HFFc6 (cell line): ENCODE data around the gene INTS6L. TPM values are rescaled to one million over a fixed set of nuclear protein-coding genes. Genes with fewer than 3 reads are reported as not detected.

ENCODE experiments used
- DNase-seq: peaks from one replicate; pipeline ENCODE4 v3.0.0-alpha.2; 2018
- H3K27ac Mint-ChIP-seq: 2 replicates; pipeline ENCODE4 v1.8.0; 2020; ENCODE audit warnings: mild to moderate bottlenecking, mixed read lengths
- H3K27me3 Mint-ChIP-seq: 2 replicates; pipeline ENCODE4 v1.8.0; 2021; ENCODE audit warnings: mild to moderate bottlenecking, moderate library complexity, mixed read lengths; ENCODE audit not compliant: insufficient read depth
- H3K36me3 Mint-ChIP-seq: 2 replicates; pipeline ENCODE4 v1.8.0; 2021; ENCODE audit warnings: low read depth, mixed read lengths
- H3K4me1 Mint-ChIP-seq: 2 replicates; pipeline ENCODE4 v1.8.0; 2020; ENCODE audit warnings: low read depth, mixed read lengths
- H3K4me3 Mint-ChIP-seq: 2 replicates; pipeline ENCODE4 v1.8.0; 2020; ENCODE audit warnings: mild to moderate bottlenecking, moderate library complexity, mixed read lengths
- H3K9me3 Mint-ChIP-seq: 2 replicates; pipeline ENCODE4 v1.8.0; 2020; ENCODE audit warnings: mild to moderate bottlenecking, mixed read lengths
- long read RNA-seq: library from polyadenylated mRNA; unstranded; transcript quantifications from one replicate; pipeline ENCODE4 v2.0.0, GENCODE V29; 2019
- total RNA-seq, 6 experiments: library from RNA; stranded (reverse); fragmentation: NEBNext Ultra II Directional; extraction: Animal tissue kit (Norgen Biotek cat#: 25700); gene quantifications; 2 replicates in 1 of 6; 3 replicates in 5 of 6; pipeline ENCODE4 v1.2.3, GENCODE V29; 2021
- TF ChIP-seq, protein P1 (sequence below): fragments of 200-600 bp; sonication (generic); IDR thresholded peaks from 2 replicates; pipeline ENCODE4 v1.5.0; 2021; ENCODE audit warnings: antibody characterized with exemption, mild to moderate bottlenecking

INTS6L gene, protein sequence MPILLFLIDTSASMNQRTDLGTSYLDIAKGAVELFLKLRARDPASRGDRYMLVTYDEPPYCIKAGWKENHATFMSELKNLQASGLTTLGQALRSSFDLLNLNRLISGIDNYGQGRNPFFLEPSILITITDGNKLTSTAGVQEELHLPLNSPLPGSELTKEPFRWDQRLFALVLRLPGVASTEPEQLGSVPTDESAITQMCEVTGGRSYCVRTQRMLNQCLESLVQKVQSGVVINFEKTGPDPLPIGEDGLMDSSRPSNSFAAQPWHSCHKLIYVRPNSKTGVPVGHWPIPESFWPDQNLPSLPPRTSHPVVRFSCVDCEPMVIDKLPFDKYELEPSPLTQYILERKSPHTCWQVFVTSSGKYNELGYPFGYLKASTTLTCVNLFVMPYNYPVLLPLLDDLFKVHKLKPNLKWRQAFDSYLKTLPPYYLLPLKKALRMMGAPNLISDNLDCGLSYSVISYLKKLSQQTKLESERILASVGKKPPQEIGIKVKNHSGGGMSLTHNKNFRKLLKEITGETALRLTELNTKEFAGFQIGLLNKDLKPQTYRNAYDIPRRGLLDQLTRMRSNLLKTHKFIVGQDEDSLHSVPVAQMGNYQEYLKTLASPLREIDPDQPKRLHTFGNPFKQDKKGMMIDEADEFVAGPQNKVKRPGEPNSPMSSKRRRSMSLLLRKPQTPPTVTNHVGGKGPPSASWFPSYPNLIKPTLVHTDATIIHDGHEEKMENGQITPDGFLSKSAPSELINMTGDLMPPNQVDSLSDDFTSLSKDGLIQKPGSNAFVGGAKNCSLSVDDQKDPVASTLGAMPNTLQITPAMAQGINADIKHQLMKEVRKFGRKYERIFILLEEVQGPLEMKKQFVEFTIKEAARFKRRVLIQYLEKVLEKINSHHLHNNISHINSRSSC
- total RNA-seq, result 1 to 10 TPM; 1.3 to 2.0 (median 1.8) TPM
- long read RNA-seq, partial matches to known transcripts, result 0 of 1 reads
- long read RNA-seq, other reads (novel, unspliced or antisense), result 1 of 1 reads

DNA sequence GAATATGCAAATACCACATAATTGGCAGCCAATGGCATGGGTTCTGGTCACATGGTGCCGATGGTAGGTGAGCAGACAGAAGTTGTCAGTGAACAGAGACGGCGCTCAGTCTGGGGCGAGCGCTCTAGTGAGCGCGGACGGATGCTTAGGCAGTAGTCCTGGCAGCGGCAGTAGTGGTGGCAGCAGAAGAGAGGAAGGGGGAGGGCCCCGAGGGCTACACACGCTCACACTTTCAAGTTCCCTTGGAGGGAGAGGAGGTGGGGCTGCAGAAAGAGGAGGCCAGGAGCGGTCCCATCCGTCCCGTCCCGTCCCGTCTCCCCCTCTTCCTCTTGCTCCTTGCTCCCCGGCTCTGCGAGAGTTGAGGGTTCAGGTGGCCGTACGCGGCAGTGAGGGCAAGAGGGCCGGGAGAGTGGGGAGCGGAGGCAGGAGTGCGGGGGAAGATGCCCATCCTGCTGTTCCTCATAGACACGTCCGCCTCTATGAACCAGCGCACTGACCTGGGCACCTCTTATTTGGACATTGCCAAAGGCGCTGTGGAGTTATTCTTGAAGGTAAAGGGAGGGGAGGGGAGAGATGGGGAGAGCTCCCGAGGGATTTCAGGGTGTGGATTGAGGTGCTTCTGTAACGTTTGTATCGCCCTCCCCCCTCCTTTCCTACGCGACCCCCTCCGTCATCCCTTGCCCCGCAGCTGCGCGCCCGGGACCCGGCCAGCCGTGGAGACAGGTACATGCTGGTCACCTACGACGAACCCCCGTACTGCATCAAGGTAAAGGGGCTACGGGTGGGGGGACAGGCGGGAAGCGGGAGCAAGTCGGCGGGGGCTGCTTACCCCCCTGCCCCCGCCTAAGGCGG is at the start of gene INTS6L:
TSS of gene INTS6L (plus strand) at position 108 of the 852 bp plus-strand sequence. CDS start at position 441, 333 bp downstream.
- Mint-ChIP-seq H3K4me3 (peak within 1 kb of the TSS; percentile 96), H3K36me3 (no peaks in the 10 kb centered on the region), H3K27me3 (peaks cover 5% of the 10 kb centered on the region; the same call in 1 of the 2 replicates), H3K27ac (peak within 1 kb of the TSS; percentile 98), H3K9me3 (no peaks in the 10 kb centered on the region), H3K4me1 (peaks cover 15% of the 10 kb centered on the region)
- TF ChIP-seq, protein P1, sequence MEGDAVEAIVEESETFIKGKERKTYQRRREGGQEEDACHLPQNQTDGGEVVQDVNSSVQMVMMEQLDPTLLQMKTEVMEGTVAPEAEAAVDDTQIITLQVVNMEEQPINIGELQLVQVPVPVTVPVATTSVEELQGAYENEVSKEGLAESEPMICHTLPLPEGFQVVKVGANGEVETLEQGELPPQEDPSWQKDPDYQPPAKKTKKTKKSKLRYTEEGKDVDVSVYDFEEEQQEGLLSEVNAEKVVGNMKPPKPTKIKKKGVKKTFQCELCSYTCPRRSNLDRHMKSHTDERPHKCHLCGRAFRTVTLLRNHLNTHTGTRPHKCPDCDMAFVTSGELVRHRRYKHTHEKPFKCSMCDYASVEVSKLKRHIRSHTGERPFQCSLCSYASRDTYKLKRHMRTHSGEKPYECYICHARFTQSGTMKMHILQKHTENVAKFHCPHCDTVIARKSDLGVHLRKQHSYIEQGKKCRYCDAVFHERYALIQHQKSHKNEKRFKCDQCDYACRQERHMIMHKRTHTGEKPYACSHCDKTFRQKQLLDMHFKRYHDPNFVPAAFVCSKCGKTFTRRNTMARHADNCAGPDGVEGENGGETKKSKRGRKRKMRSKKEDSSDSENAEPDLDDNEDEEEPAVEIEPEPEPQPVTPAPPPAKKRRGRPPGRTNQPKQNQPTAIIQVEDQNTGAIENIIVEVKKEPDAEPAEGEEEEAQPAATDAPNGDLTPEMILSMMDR, result no peak
- DNase-seq, result peak; percentile 85

DNA sequence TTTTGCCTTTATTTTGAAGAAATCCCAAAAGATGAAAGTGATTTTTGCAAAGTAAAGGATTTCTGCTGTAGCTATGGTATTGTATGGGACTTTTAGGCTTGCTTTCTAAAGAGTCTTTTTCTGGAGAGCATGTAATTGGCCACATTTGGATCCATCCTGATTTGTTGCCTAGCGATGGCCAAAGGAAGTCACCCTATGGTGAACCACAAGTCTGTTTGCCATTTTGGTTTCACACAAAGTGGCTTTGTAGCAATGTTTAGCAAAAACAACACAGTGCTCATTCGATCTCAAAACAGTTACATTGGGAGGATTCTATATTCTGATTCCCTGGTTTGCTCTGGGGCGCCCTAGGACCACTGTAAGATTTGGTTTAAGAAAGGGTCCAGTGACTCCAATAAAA is 44.1 kb upstream of the INTS6L start:
- Mint-ChIP-seq H3K4me1 (no peaks in the 10 kb centered on the region), H3K36me3 (no peaks in the 10 kb centered on the region), H3K27me3 (no peaks in the 10 kb centered on the region; the same call in 1 of the 2 replicates), H3K9me3 (no peaks in the 10 kb centered on the region), H3K4me3 (no peak overlapping the region), H3K27ac (no peak overlapping the region)
- DNase-seq, result no peak
- TF ChIP-seq, protein P1, result no peak

DNA sequence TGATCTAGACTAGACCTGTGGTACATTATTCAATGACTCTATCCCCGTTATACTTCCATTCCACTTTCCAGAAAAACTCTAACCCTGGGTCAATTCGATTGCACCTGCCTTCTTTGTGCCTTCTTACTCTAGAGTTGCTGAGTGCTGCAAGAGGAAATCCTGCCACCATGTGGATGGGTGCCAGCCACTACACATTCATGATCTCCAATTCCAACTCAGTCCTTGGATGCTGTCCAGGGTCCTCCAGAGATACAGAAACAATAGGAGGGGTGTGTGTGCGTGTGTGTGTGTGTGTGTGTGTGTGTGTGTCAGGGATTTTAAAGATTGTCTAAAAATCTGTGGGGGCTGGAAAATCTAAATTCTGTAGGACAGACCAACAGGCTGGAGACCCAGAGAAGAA is 42.9 kb upstream of the INTS6L start:
- H3K36me3 Mint-ChIP-seq, result no peaks in the 10 kb centered on the region
- no peaks in the 10 kb centered on the region; the same call in 1 of the 2 replicates for H3K27me3 Mint-ChIP-seq
- no peaks in the 10 kb centered on the region for H3K4me1 Mint-ChIP-seq
- TF ChIP-seq, protein P1, result peak; percentile 57
- DNase-seq, result peak; percentile 52
- no peak overlapping the region for H3K27ac Mint-ChIP-seq
- H3K4me3 Mint-ChIP-seq, result no peak overlapping the region
- no peaks in the 10 kb centered on the region for H3K9me3 Mint-ChIP-seq

DNA sequence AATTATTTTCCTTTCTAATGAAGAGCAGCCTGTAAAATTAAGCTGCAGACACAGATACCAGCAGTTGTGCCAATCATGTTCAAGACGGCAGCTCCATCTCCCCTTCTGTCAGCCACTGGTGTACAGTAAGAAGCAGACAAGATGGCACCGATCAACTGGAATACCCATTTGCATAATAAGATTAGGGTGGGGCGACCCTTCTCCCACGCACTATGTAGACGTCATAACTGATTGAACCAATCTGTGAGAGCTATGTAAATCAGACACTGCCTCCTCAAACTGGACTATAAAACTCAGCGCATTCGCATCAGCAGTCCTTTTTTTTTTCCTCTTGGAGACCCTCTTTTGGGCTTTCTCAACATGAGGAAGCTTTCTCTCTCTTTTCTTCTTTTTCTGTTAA is 40.4 kb upstream of the INTS6L start:
- Mint-ChIP-seq H3K9me3 (no peaks in the 10 kb centered on the region), H3K4me1 (no peaks in the 10 kb centered on the region), H3K36me3 (no peaks in the 10 kb centered on the region), H3K4me3 (no peak overlapping the region), H3K27ac (no peak overlapping the region), H3K27me3 (no peaks in the 10 kb centered on the region; the same call in 1 of the 2 replicates)
- TF ChIP-seq, protein P1, result no peak
- no peak for DNase-seq
